HG02642 (cell line): ENCODE measurements around the gene PPID.
"Not testable (repeated sequence)": the region's sequence is repeated elsewhere in the genome, so short reads cannot be mapped to it uniquely, and the experiment has no call there.

Experiments
- ATAC-seq: cut with Tn5 transposase; IDR thresholded peaks from one replicate; pipeline ENCODE4 v1.9.1; 2021; ENCODE audit warnings: mild to moderate bottlenecking; ENCODE audit not compliant: unreplicated experiment, poor library complexity

The PPID gene

DNA sequence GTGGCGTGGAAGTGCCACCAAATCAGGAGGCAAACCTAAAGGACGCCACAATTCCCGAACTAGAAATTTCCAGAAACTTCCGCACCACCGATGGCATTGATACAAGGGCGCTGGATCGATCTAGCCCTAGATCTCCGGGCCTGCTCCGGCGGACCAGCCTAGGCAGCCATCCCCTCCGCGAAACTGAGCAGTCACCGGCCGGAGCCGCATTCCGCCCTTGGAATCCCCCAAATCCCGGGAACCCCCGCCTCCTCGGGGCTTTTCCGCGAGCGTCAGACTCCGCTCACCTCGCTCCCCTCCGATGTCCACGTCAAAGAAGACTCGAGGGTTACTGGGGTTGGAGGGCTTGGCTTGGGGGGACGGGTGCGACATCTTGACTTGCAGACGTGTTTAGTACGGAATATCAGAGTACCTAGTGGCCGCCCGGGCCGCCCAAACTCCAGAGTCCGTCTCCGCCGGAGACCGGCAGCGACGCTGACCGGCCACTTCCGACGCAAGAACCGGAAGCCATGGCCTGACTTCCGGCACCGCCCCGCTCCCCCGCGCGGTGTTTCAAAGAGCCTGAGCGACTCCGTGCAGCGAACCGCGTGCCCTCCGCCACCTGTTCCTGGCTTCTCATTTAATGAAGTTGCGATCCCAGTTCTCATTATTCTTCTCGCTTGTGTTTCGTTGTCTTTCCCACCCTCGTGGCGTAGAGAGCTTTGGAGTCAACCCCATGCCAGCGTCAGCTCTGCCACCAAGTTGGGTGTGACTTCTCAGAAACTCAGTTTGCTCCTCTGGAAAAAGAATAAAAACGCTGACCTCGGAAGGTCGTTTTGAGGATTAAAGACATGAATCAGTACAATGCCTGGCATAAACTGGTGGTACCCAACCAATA is at the start of gene PPID:
Gene PPID (minus strand): TSS at position 480 of the 877 bp plus-strand sequence. CDS start 108 bp downstream, at position 372.
- ATAC-seq: peak; percentile 97

DNA sequence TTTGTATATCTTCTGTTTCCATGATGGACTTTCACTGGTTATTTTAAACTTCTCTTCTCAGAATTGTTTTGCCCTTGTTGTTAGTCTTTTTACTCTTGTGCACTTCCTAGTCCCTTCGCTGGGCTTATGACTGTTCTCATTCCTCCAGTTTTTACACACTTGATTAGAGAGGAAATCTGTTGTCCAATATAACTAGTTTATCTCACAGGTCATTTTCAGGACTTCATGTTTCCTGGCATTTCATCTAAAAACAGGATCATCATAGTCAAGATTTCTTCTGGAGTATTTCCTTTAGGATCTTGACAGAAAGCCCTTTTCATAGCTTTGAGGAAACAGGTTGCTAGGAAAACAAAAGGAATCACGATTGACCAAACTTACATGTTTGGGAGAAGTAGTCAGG is 48.6 kb upstream of the PPID start:
- ATAC-seq: no peak

DNA sequence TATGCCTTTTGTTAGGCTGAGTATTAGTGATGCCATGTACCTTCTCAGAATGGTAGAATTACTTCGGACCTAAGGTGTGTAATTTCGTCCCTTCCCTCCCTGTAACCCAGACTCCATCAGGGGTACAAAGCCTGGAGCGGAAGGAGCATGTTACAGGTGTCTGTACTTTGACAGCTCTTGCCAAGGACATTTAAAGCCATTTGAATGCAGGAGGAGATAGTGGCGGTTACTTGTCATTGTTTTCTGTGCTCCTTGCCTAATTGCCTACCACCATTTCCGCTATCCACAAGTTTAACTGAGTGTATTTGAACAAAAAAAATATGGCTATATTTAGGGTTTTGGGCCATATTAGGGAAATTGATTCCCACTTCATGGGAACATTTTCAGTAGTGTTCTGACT is 47.5 kb upstream of the PPID start:
- ATAC-seq: no peak

DNA sequence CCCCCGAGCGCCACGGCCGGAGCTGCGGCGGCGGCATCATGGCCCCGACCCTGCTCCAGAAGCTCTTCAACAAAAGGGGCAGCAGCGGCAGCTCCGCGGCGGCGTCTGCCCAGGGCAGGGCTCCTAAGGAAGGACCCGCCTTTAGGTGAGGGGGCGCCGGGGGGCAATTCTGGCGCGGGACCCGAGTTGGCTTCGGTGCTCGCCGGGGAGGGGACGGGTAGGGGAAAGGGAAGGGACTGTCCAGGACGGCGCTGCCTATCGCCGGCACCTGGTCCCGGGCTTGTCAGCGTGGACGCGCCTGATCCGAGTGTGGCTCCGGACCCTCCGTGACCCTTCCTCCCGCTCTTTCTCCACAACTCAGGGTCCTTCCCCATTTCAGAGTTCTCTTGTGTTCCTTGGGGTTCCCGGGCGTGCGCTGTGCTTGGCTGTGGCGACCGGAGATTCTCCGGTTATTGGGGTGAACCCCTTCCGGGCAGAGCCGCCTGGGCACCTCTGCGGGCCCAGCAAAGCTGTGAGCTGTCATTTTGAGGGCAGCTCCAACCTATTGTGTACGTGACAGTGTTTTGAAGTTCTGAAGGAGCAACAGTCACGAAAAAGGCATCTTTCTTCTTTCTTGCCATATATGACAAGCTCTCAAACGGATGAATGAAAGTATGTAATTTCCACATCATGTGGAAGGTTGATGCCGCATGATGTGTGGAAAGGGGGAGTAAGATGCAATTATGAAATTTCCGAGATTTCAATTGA is 46.2 kb upstream of the PPID start:
- peak; percentile 45 for ATAC-seq

DNA sequence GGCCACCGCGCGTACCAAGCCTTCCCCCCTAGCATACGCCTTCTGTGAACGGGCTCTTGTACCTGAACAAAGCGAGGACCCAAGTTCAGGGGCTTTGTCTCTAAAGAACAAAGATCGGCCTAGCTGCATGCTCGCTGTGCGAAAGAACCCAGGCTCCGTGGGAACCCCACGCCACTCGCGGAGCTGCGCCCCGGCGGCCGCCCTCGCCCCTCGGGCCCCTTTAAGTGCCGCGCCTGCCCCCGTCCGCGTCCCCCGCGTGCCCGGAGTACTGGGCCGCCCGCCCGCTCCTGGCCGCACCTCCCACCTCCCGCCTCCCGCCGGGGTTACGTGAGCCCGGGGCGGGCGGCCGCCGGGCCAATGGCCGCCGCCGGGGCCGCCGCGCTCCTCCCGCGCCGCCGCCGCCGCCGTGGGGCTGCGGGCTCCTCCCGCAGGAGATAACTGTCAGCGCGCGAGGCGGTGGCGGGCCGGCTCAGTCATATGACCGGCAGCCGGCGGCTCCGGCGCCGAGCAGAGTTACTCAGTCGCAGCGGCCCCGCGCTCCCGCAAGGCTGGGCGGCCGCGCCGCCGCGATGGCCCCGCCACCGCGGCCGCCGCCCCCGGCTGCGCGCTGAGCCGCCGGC is 45.5 kb upstream of the PPID start, which contains the start of gene FNIP2:
Gene FNIP2 (plus strand): TSS at position 472 of the 620 bp plus-strand sequence. CDS start 187 bp downstream, outside the sequence.
- peak; percentile 86 for ATAC-seq

DNA sequence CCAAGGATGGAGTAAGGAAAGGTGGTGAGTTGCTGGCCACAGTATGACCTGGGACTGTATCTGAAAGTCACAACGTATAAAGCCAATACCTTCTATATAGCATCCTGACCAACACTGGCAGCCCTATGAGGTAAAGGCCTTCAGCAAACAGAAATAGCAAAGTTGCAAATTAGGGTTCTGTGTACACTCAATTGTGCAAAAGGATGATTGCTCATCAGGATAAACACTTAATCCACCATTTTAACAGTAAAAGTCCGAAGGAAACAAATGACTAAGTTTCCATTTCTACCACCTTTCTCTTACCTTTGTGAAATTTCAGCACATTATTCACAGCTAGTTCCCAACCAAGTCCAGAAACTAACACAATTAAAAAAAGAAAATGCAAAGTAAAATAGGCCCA is 44.3 kb upstream of the PPID start:
- no peak for ATAC-seq

DNA sequence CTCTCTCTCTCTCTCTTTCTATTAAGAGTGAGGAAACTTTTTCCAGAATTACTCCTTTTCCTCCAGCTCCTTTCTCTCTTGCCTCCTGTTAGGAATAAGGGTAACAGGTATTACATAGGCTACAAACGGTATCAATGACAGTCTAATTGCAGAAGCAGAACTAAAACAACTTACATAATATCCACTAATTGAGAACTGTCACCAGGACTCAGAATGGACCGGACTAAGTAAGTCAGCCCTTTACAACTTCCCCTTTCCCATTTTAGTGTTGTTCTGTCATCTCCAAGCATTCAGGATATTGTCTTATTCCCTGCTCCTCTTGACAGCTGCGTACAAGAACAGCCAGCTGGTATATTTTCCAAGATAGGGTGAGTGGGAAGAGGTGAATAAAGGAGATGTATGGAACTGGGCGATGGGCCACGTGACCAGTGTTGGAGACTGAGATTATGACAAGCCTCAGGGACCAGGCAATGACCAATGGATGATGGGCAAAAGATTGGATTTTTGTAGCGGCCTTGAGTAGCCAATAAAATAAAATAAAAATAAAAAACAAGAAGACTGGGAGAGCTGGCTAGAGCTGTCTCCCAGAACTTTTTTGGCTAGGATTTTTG is 43.3 kb upstream of the PPID start:
- ATAC-seq: no peak

DNA sequence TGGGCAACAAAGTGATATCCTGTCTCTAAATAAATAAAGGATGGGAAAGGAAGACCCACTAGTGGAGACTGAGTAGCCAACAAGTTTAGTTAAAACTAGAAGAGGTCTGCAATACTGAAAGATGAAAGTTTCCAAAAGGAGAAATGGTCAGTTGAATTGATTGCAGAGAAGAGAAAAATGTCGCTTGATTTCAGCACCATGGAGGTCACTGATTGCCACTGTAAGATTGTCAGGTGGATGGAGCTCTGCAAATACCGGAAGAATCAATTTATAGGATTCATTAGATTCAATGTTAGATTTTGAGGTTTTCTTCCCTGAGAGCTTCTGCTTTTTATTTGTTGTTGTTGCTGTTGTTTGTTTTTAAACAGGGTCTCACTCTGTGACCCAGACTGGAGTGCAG is 40.3 kb upstream of the PPID start:
- no peak for ATAC-seq

DNA sequence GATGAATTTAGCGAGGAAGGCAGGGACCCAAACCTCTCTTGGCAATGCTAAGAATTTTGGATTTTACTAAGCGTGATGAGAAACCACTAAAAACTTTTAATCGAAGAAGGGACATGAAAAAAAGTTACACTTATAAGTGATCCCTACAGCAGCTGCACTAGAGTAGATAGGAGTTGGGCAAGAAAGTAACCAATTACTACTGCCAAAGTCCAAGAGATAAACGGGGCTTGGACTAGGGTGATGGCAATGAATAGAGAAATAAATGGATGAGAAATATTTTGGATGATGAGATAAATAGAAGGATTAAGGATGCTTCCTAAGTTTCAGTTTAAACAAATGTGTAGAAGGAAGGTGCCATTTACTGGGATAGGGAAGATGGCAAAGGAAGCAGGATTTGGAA is 39.4 kb upstream of the PPID start:
- ATAC-seq: no peak

DNA sequence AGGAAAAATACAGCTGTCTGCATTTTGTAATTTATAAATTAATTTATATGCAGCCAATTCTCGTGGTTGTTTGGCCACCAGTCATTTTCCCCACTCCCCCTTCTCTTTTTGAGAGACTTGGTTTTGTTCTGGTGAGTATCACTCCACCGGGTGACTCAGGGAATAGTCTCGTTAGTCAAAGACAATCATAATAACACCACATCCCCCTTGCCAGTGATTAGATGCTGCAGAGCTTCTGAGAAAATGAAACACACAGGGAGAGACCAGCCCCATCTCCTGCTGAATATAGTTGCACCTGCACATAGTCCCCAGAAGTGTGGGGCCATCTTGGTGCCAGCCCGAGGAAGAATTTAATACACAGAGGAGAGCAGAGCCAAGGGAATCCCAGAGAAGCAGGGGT is 37.7 kb upstream of the PPID start:
- ATAC-seq: no peak

DNA sequence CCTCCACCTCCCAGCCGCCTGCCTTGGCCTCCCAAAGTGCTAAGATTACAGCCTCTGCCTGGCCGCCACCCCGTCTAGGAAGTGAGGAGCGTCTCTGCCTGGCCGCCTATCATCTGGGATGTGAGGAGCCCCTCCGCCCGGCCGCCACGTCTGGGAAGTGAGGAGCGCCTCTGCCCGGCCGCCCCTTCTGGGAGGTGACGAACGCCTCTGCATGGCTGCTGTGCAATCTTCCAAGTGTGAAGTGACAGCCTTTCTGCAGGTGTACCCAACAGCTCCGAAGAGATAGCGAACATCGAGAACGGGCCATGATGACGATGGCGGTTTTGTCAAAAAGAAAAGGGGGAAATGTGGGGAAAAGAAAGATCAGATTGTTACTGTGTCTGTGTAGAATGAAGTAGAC is 36.3 kb upstream of the PPID start:
- not testable (repeated sequence) for ATAC-seq

DNA sequence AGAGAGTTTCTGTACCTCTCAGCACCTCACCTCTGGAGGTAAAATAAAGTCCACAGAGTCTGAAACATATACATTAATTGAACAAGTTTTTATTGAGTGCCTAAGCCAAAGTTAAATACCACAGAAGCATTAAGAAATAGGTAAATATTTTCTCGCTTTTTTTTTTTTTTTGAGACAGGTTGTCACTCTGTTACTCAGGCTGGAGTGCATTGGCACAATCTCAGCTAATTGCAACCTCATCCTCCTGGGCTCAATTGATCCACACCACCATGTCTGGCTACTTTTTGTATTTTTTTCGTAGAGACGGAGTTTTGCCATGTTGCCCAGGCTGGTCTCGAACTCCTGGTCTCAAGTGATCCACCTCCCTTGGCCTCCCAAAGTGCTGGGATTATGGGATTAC is 35.5 kb upstream of the PPID start:
- ATAC-seq: no peak

DNA sequence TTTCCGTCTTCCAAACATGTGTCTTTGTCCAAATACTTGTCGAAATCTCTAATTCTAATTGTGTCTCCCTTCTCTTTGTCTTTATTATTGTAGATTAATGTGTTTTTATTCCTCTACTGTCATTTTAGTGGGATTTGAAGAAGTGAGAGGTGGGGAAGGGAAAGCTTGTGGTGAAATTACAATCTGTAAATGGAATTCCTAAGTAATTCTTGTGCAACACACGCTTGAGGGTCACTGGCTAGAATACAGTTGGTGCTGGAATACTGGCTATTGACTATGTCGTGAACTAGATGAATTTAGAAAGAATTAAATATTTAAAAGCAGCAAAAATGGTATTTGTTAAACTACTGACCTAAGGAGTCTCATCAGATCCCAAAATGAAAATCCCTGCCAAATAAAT is 34.9 kb upstream of the PPID start:
- ATAC-seq: no peak

DNA sequence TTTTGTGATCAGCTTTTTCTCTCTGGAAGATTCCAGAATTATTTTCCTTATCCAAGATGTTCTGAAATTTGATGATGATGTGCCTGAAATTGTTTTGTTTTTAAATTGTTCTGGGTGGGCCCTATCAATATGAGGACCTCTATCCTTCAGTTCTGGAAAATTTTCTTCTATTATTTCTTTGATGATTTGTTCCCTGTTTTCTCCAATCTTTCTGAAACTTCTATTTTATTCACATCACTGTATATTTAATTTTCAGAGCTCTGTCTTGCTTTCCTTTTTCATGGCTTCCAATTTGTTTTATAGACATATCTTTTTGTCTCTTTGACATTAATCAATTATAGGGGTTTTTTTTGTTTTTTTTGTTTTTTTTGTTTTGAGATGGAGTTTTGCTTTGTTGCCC is 33.4 kb upstream of the PPID start:
- ATAC-seq: no peak

DNA sequence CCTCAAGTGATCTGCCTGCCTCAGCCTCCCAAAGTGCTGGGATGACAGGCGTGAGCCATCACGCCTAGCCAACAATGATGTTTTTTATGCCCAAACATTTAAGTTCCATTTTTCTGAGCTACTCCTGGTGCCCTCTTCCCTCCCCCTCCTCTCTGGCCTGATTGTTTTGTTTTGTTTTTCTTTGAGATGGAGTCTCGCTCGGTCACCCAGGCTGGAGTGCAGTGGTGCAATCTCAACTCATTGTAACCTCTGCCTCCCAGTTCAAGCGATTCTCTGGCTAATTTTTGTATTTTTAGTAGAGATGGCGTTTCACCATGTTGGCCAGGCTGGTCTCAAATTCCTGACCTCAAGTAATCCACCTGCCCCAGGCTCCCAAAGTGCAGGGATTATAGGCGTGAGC is 32.6 kb upstream of the PPID start:
- ATAC-seq: not testable (repeated sequence)

DNA sequence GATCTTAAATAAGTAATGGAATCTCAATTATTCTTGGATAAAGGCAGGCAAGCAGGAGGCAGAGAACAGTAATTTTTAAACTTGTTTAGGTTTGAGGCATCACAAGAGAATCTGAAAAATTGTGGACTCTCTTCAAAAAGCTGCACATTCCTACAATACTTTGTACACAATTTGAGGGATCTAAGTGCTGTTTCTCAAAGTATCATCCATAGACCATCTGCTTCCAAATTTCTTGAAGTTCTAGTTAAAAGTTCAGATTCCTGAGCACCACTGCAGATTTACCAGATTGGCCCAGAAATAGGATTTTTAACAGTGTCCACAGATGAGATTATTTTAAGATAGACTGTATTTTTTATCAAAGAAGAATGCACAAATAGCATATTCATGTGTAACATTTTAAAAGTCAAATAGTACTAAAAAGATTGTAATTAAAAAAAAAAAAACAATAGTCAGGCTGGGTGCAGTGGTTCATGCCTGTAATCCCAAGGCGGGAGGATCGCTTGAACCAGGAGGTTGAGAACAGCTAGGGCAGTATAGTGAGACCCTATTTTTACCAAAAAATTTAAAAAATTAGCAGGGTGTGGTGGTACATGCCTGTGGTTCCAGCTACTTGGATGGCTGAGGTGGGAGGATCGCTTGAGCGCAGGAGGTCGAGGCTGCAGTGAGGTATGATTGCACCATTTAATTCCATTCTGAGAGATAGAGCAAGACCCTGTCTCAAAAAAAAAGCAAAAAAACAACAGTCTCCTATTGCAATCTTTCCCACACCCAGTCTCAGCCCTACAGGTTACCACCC is 31.4 kb upstream of the PPID start:
- ATAC-seq: no peak

DNA sequence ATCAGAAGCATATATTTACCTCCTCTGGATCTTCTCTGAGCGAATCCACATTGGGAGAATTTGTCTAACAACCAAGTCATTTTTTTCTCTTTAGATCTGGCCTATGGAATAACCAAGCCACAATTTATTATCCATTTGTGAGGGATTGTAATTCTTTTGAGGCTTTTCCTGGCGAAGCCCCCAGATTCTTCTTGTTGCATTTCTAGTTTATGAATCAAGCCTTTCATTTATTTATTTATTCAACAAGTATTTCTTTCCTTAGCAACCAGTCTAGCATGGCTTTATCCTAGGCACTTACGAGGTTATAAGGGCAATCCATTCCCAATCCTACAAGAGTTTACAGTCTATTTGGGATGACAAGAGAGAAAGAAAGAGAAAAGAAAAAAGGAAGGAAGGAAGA is 27.2 kb upstream of the PPID start:
- no peak for ATAC-seq

DNA sequence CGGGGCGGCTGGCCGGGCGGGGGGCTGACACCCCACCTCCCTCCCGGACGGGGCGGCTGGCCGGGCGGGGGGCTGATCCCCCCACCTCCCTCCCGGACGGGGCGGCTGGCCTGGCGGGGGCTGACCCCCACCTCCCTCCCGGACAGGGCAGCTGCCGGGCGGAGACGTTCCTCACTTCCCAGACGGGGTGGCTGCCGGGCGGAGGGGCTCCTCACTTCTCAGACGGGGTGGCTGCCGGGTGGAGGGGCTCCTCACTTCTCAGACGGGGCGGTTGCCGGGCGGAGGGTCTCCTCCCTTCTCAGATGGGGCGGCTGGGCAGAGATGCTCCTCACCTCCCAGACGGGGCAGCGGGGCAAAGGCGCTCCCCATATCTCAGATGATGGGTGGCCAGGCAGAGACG is 23.3 kb upstream of the PPID start:
- not testable (repeated sequence) for ATAC-seq

DNA sequence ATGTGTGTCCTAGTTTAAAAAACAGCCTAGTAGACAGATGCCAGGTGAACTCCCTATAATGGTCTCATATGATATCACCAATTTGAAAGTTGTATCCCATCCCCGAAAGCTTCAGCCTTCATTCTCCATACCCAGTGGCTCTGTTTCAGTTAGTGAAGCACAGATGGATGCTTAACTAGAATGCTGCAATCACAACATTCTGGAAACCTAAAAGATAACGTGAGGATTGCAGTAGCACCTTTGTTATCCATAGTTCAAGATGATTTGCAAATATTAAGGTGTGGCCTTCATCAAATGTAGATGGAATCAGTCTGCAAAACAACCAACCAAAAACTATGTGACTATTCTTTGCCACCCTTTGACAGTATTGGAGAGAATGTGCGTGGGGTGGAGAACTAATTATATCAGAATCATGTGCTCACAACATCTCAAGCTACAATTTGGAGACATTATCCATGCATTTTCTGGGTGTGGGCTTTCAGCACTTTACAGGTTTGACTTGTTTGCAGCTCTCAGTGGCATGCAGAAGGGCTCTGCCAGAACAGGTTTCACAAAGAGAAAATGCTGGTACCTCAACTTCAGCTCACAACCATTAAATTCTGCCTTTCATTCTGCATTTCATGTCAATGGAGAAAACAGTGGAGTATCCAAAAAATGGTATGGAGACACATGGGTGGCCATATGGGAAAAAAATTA is 18.3 kb upstream of the PPID start:
- ATAC-seq: no peak
